GM12891 (cell line): ENCODE results near the gene MTX3.

Source experiments
- POLR2A ChIP-seq: IDR thresholded peaks from 2 replicates; pipeline ENCODE4 v1.6.1; 2011; ENCODE audit warnings: low read depth, low read length, control low read depth
- POLR2AphosphoS5 ChIP-seq: IDR thresholded peaks from 2 replicates; pipeline ENCODE4 v1.6.1; 2011; ENCODE audit warnings: low read depth, low read length, control low read depth
- TAF1 ChIP-seq: IDR thresholded peaks from 2 replicates; pipeline ENCODE4 v1.6.1; 2011; ENCODE audit warnings: low read depth, low read length, control low read depth

GRCh38 chr5:79938468-79938867 lies 52.6 kb downstream of the MTX3 start:
- no peak for TF ChIP-seq POLR2A
- no peak for TF ChIP-seq TAF1
- TF ChIP-seq POLR2AphosphoS5, result no peak
